AG09319 (cell line): ENCODE results near the gene FAM171A1.

ENCODE experiments used
- DNase-seq: peaks from one replicate; pipeline ENCODE4 v3.0.0-alpha.2; 2010; ENCODE audit warnings: low read depth; ENCODE audit errors: extremely low read depth
- TF ChIP-seq, protein P1 (sequence below): IDR thresholded peaks from 2 replicates; pipeline ENCODE4 v1.5.1; 2011; ENCODE audit warnings: low read depth, mild to moderate bottlenecking, inconsistent platforms, low read length, moderate library complexity

FAM171A1 gene

DNA sequence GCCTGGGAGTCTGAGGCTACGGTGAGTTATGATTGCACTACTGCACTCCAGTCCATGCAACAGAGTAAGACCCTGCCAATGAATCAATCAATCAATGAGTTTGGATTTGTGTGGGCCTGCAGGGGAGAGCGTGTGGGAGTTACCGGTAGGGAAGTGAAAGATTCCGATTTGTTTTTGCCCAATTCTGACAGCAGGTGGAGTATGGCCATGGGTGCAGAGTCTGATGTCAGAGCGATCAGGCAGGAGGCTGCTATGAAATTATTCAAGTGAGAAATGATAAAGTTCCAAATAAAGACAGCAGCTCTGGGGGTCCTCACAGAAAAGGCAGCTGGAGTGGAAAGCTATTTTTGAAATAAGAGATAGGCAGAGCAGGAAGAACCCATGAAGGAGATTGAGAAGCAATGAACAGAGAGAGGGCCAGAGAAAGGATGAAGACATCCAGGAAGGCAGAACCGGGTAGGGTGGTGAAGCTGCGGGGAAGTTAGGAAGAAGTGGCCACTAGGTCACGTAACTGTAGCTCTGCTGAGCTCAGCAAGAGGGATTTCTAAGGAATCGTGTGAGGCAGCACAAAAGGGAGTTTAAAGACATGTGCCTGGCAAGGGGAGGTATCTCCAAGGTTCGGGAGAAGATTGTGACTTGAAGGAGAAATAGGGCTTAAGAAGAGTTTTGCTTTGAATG, 108.9 kb downstream of the FAM171A1 start:
- TF ChIP-seq, protein P1, sequence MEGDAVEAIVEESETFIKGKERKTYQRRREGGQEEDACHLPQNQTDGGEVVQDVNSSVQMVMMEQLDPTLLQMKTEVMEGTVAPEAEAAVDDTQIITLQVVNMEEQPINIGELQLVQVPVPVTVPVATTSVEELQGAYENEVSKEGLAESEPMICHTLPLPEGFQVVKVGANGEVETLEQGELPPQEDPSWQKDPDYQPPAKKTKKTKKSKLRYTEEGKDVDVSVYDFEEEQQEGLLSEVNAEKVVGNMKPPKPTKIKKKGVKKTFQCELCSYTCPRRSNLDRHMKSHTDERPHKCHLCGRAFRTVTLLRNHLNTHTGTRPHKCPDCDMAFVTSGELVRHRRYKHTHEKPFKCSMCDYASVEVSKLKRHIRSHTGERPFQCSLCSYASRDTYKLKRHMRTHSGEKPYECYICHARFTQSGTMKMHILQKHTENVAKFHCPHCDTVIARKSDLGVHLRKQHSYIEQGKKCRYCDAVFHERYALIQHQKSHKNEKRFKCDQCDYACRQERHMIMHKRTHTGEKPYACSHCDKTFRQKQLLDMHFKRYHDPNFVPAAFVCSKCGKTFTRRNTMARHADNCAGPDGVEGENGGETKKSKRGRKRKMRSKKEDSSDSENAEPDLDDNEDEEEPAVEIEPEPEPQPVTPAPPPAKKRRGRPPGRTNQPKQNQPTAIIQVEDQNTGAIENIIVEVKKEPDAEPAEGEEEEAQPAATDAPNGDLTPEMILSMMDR: peak; percentile 45

DNA sequence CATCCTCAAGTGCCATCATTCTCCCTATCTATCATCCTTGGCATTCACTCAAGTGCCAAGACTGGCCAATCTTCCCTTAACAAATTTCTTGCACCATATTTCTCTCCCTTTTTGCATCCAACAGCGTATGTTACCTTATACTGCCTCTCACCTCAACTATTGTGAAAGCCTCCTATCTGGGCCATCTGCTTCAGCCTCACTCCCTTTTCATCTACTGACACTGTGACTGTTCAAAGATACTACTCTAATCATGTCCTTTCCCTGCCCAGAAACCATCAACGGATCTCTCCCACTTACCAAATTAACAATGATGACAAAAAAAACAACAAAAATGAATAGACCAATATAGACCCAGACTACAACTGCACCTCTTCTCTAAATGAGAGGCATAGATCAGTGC, 112.0 kb downstream of the FAM171A1 start:
- TF ChIP-seq, protein P1: no peak
- DNase-seq: no peak

More for the DNA sequence above, 108.9 kb downstream of the FAM171A1 start:
- DNase-seq: no peak

DNA sequence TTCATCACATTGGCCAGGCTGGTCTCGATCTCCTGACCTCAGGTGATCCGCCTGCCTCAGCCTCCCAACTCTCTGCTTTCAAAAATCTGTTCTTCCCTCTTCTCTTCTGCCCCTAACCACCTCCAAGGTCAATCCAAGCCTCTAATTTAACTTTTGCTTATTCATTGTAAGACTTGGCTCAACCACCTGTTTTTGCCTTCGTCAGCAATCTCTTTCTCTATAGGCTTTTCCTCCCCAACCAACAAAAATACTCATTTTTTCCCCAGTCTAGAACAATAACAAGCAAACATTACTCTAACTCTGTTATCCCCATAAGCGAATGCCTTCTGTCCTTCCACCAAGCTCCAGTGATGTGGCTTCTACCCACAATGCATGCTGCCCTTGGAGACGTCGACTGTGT, 112.8 kb downstream of the FAM171A1 start:
- DNase-seq: no peak
- TF ChIP-seq, protein P1: no peak

DNA sequence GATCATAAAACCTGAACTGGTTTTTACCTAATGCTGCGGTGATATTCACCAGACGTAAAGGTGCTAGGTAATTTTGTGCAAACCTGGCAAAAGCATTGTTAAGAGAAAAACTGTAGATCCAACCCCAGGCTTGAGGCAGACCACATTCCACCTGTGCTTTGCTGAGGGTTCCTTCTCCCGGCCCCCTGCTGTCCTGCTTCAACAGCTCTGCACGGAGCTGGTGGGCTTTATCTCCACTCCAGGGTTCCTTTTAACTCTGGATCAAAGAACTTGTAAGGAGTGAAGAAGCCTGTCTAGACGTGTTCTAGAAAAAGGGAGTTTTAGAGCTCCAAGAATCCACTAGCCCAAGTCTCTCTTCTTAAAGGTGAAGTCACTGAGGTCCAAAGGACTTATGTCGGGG, 115.1 kb downstream of the FAM171A1 start:
- TF ChIP-seq, protein P1: no peak
- no peak for DNase-seq

DNA sequence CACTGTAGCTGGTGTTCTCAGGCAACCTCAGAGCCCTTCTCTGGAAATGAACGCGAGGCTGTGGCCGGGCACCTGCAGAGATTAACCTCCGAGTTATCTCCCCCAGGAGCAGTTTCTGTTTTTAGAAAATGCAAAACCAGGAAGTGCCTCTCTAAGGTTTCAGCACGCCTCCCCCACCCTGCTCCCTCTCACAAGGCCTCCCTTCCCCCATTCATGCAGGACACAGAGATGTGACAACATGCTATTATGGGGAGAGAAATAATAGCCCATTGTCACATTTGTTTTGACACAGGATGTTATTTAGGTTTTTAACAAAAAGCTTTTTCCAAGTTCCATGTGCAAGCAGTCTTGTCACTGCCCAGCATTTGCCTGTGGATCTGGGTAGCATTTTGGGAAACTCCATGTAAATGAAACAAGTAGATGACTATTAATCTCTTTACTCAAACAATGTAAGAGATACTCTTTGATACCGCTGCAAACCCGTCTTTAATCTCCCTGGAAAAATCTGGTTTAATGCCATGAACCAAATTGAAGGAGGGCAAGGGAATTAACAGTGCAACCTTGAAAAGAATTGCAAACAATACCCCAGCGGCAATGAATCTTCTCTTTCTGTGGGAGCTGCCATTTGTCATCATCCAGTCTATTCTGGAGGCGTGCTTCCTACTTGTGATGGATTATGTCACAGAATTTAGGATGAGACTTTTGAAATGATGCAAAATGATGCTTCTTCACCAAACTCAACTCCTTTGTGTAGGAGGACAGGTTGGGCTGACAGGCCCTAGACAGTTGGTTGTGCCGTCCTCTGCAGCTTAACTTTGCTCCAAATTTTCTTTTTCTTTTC, 116.1 kb downstream of the FAM171A1 start:
- TF ChIP-seq, protein P1: no peak
- no peak for DNase-seq

DNA sequence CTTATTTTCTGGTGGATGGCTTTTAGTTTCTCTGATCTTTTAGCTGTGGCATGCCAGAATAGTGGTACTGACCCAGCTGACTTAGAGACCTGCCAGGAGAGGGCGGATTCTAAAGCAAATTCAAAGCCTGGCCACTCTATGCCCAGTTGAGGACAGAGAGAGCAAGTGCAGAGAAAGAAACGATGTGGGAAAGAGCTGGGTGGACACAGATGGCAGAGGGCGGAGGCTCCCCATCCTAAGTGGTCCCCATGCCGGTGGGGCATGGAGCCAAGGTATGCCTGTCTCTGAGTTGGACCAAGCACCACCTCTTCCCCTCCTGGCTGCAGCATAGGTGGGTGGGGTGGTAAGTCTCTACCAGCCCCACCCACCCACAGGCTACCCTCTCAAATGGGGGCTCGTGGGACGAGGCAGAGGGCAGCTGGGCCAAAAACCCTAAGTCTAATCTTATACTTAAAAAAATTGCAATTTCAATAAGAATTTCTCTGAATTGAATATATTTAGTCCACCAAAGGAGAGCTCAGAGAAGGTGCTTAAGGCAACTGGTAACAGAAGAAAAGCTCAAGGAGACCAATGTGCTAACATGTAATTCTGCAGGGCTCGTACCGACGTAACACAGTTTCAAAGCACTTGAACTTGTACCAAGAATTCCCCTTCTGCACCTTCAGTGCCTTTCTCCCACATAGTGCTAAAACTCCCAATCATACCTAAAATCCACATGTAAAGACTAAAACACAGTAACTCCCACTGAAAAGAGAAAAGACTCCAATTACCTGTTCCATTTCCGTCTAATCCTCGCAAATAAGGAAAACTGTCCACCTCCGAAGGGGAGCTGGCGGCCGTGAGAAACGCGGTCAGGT, 116.9 kb downstream of the FAM171A1 start:
- TF ChIP-seq, protein P1: no peak
- DNase-seq: no peak
